NK-92 (cell line): ENCODE measurements around the gene SIX1.

Experiments used
- DNase-seq: peaks from one replicate; lab custom pipeline; 2025; ENCODE audit not compliant: unreplicated experiment; lab: John Stamatoyannopoulos, UW

Gene SIX1

DNA sequence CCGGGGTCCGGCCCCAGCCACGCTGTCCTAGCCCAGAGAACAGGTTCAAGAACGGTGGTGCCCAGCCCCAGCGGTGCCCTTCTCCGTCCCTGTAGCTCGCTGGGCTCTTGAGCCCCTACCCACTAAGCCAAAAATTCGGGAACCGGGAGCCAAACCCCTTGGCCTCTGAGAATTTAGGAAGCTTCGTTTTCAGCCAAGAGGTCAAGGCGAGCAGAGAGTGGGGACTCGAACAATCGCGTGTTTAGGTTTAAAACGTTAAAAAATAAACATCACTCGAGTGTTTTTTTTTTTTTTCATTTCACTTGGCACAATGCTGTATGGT is 6.2 kb downstream of the SIX1 start:
- no peak for DNase-seq

- no peak for DNase-seq
Measured at GRCh38 chr14:60642270-60643140, 6.8 kb downstream of the SIX1 start.

GRCh38 chr14:60641742-60642269 is 7.5 kb downstream of the SIX1 start:
- no peak for DNase-seq

GRCh38 chr14:60640859-60641741 is 8.2 kb downstream of the SIX1 start:
- no peak for DNase-seq

- no peak for DNase-seq
Measured at GRCh38 chr14:60639674-60640073, 9.6 kb downstream of the SIX1 start.

GRCh38 chr14:60637479-60638315 is 11.6 kb downstream of the SIX1 start:
- DNase-seq, result no peak

- DNase-seq, result no peak
Measured at GRCh38 chr14:60636879-60637478, 12.3 kb downstream of the SIX1 start.

DNA sequence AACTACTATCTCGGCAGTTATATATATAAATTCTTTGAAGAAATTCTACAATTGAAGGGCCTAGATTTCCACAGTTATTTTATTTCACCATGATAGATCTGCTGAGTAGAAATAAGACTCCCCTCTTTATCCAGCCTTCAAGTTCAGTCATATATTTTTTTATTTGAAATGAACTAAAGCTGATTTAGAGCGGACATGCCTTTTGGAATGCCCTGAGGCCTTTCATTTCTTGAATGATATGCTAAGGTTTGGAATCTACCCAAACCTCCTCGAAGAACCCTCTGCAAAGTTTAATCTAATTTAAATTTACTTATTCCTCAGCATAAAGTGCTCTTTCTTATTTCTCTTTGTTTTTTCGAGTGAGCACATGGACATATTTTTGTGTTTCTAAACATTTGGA is 15.1 kb downstream of the SIX1 start:
- DNase-seq, result no peak

- no peak for DNase-seq
Measured at GRCh38 chr14:60632777-60633176, 16.5 kb downstream of the SIX1 start.

DNA sequence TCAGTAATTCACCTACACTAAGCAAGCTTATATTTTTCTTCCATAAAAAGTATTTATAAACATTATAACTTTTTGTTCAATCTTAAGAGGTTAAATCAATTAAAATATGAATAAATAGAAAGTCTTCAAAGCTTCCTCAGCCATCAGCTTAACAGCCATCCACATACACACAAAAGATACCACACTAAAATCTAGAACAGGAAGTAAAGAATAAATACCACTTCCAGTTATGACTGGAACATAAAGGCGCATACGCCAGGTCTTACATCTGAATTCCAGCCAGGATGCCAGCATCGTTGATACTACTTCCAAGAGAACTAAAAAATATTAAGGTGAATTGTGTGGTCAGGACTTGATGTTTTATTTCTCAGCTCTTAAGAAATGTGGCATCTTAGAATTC is 17.0 kb downstream of the SIX1 start:
- no peak for DNase-seq

DNA sequence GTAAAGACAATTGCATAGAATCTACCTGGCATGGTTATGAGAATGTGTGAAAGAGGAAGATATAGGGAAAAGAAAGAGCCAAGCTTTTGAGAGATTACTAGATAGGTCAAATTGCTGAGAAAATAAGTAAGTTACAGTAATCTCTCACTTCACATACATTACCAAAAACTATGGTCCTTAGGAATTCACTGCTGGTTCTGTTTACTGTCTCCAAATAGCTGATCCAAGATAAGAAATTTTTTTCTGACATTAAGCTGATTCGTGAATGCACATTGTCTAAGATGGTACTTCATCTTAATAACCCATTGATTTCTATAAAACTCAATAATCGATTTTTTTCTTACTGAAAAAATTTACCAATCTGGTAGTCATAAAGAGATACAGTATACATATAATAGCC is 17.4 kb downstream of the SIX1 start:
- DNase-seq, result no peak

- DNase-seq, result no peak
Measured at GRCh38 chr14:60630129-60630528, 19.1 kb downstream of the SIX1 start.

DNA sequence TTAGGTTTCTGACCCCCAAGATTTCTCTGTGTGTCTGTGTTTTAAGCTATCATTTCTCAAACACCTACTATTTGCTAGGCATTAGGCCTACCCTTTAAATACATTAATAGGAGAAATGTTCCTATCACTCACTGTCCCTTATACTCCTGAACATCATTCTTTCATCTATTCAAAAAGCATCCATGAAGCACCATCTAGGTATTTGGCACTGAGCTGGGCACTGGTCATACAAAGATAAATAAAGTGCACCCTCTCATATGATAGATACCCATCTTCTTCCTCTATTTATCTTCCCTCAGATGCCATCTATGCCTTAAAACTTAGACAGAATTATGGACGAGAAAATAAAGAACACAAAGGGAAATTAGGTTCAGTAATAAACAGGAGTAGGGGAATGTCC is 20.4 kb downstream of the SIX1 start:
- no peak for DNase-seq

DNA sequence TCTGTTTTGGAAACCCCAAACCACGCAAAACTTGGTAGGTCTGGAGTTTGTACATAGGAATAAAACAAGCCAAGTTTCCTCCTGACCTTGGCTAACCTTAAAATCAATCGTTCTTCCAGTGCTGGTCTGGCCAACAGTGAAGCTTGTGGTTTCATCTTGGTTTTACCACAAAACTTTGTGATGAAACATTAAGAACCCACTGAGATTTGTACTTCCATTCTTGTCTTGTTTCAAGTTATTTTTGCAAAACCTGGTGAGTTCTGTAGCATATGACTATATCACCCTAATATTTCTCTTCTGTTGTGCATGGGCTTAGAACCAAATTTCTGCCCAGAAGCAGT is 26.4 kb downstream of the SIX1 start:
- DNase-seq, result no peak

GRCh38 chr14:60622210-60622916 is 26.9 kb downstream of the SIX1 start:
- DNase-seq, result no peak

DNA sequence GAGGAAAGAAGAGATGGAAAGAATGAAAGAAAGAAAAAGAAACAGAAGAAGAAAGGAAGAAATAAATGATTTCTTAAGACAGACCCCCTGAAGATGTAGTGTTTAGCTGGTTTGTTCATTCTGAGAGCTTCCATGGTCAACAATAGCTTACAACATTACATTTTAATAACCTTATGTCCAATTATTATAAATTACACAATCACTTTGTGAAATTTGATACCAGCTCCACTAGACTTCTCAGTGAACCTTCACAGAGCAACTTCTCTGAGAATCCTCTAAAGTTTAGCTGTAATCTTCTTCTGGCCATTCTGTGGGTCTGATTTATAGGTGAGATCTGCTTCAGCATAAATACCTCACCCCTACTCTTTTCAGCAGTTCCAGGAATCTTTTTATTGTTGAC is 27.9 kb downstream of the SIX1 start:
- DNase-seq, result no peak

DNA sequence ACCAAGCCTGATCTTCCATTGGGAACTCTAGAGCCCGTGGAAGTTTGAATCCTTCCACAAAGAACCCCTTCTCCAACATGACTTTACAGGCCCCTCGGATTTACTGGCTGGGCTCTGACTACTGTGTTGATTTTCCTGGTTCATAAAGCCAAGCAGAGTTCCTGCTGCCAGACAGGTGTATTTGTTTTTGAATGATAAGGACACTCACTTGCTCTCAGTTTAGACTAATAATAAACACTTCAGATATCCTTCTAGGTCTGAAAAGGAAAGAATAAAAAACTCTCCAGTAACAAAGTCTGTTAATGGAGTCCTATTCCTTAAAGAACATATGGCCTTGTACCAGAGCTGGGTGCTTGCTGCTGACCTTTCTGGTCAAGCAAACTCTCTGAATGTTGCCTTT is 31.0 kb downstream of the SIX1 start:
- DNase-seq, result no peak

DNA sequence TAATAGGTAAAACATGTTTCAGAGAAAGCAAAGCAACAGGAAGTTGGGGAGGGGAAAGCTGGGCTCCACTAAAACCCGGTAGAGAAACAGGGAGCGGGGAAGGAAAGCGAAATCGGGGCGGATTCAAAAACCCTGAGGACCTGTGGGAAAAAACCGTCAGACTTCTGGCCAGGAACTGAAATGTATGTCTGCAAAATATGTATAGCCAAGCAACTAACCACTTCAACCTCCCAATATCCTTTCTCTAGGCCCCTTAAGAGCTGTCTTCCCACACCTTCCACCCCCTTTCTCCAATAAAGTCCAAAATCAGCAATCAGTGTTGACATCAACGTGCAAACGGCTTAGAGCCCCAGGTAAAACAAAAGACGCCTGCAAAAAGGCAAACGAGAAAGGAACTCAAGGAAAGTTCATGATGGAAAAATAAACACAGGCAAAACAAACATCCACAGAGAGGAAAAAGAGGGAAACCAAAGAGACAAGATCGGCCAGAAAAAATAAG is 32.8 kb downstream of the SIX1 start:
- DNase-seq, result no peak

- DNase-seq, result no peak
Measured at GRCh38 chr14:60602291-60602690, 47.0 kb downstream of the SIX1 start.

GRCh38 chr14:60599727-60600126 is 49.5 kb downstream of the SIX1 start:
- no peak for DNase-seq
